ENCODE measurements around the gene GSE1.

DNA sequence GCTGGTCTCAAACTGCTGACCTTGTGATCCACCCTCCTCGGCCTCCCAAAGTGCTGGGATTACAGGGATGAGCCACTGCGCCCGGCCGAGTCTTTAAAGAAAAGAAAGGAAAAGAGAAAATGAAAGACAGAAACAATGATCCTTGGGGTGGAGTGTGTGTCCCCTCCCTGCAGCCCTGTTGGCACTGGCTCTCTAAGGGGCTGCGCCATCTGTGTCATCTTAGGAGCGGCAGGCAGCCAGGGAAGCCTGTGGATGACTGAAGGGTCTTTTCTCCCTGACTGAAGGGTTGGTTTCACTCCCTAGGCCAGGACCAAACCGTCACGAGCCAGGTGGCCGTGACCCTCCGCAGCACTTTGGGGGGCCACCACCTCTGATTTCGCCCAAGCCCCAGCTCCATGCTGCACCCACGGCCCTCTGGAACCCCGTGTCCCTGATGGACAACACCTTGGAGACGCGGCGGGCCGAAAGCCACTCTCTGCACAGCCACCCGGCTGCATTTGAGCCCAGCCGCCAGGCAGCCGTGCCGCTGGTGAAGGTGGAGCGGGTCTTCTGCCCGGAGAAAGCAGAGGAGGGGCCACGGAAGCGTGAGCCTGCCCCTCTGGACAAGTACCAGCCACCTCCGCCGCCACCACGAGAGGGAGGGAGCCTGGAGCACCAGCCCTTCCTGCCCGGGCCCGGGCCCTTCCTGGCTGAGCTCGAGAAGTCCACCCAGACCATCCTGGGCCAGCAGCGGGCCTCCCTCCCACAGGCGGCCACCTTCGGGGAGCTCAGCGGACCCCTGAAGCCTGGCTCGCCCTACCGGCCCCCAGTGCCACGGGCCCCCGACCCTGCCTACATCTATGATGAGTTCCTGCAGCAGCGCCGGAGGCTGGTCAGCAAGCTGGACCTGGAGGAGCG, 48.0 kb downstream of the GSE1 start:
- TF ChIP-seq EP300 (IDR thresholded peaks at IDR 0.05) (no peak), POLR2A (IDR thresholded peaks at IDR 0.05) (no peak)
